Neural cell (in vitro differentiated cells): Measurements from ENCODE around the gene KRT28. TPM values are rescaled to one million over a fixed set of nuclear protein-coding genes. Genes with fewer than 3 reads are reported as not detected.
"Not testable (repeated sequence)": the region's sequence is repeated elsewhere in the genome, so short reads cannot be mapped to it uniquely, and the experiment has no call there.

Source experiments
- H2AFZ ChIP-seq: fragments of 200-600, 300-800 bp; sonication (generic), shearing (Covaris generic); 2 replicates; pipeline ENCODE4 v1.6.0; 2014; ENCODE audit warnings: low read depth, mild to moderate bottlenecking, antibody characterized with exemption, low read length, moderate library complexity
- H3F3A ChIP-seq: fragments of 200-600 bp; shearing (Covaris generic); 2 replicates; pipeline ENCODE4 v1.6.1; 2016; ENCODE audit warnings: mild to moderate bottlenecking, moderate library complexity, mixed read lengths, antibody characterized with exemption, low read length; ENCODE audit not compliant: insufficient read depth, poor library complexity, severe bottlenecking
- H3K27ac ChIP-seq: fragments of 200-600, 300-800 bp; sonication (generic), shearing (Covaris generic); 2 replicates; pipeline ENCODE4 v1.5.1; 2014; ENCODE audit warnings: mild to moderate bottlenecking, low read length, moderate library complexity
- H3K27me3 ChIP-seq: fragments of 300-800, 200-600 bp; sonication (generic), shearing (Covaris generic); 2 replicates; pipeline ENCODE4 v1.6.0; 2014; ENCODE audit warnings: mild to moderate bottlenecking, low read depth, low read length, moderate library complexity; ENCODE audit not compliant: insufficient read depth
- H3K36me3 ChIP-seq: fragments of 300-800, 200-600 bp; sonication (generic), shearing (Covaris generic); 2 replicates; pipeline ENCODE4 v1.5.1; 2014; ENCODE audit warnings: mild to moderate bottlenecking, antibody characterized with exemption, low read length, moderate library complexity; ENCODE audit not compliant: insufficient read depth
- H3K4me2 ChIP-seq: fragments of 300-800, 200-600 bp; sonication (generic), shearing (Covaris generic); 2 replicates; pipeline ENCODE4 v1.6.0; 2014; ENCODE audit warnings: mild to moderate bottlenecking, low read length
- H3K4me3 ChIP-seq: fragments of 300-800, 200-600 bp; sonication (generic), shearing (Covaris generic); 2 replicates; pipeline ENCODE4 v1.5.1; 2014; ENCODE audit warnings: mild to moderate bottlenecking, low read length, moderate library complexity
- H3K79me2 ChIP-seq: fragments of 200-600 bp; shearing (Covaris generic); replicated peaks from 2 replicates; pipeline ENCODE4 v1.6.0; 2014; ENCODE audit warnings: mild to moderate bottlenecking, low read length, moderate library complexity; ENCODE audit not compliant: insufficient read depth
- H3K9ac ChIP-seq: fragments of 300-800, 200-600 bp; sonication (generic), shearing (Covaris generic); 2 replicates; pipeline ENCODE4 v1.6.1; 2016; ENCODE audit warnings: mild to moderate bottlenecking, low read length, mixed read lengths
- H3K9me2 ChIP-seq: fragments of 200-600 bp; shearing (Covaris generic); 2 replicates; pipeline ENCODE4 v1.6.1; 2016; ENCODE audit warnings: mild to moderate bottlenecking, low read length, mixed read lengths; ENCODE audit not compliant: insufficient read depth
- H3K9me3 ChIP-seq: fragments of 200-600, 300-800 bp; sonication (generic), shearing (Covaris generic); 2 replicates; pipeline ENCODE4 v1.6.1; 2016; ENCODE audit warnings: mild to moderate bottlenecking, mixed run types, low read length, moderate library complexity, mixed read lengths
- H4K20me1 ChIP-seq: fragments of 200-600 bp; shearing (Covaris generic); 2 replicates; pipeline ENCODE4 v1.6.1; 2016; ENCODE audit warnings: mild to moderate bottlenecking, mixed run types; ENCODE audit not compliant: insufficient read depth
- CTCF ChIP-seq: fragments of 450-650 bp; IDR thresholded peaks from 2 replicates; pipeline ENCODE4 v1.5.1; 2014; ENCODE audit warnings: antibody characterized with exemption, mild to moderate bottlenecking, moderate library complexity; ENCODE audit not compliant: poor library complexity, severe bottlenecking
- EP300 ChIP-seq: fragments of 450-650 bp; conservative IDR thresholded peaks from 2 replicates; pipeline ENCODE4 v1.6.1; 2014; ENCODE audit warnings: antibody characterized with exemption, mild to moderate bottlenecking, moderate library complexity; ENCODE audit not compliant: poor library complexity, severe bottlenecking
- EZH2 ChIP-seq: fragments of 200-600, 300-800 bp; shearing (Covaris generic), sonication (generic); IDR thresholded peaks from 2 replicates; pipeline ENCODE4 v1.6.1; 2014; ENCODE audit warnings: antibody characterized with exemption, low read length, borderline replicate concordance, mild to moderate bottlenecking; ENCODE audit not compliant: insufficient read depth, poor library complexity, severe bottlenecking
- MXI1 ChIP-seq: fragments of 450-650 bp; conservative IDR thresholded peaks from 2 replicates; pipeline ENCODE4 v1.6.1; 2014; ENCODE audit warnings: antibody characterized with exemption, mild to moderate bottlenecking; ENCODE audit not compliant: poor library complexity, severe bottlenecking
- POLR2AphosphoS5 ChIP-seq: IDR thresholded peaks from 2 replicates; pipeline ENCODE4 v1.6.1; 2012
- RAD21 ChIP-seq: fragments of 450-650 bp; conservative IDR thresholded peaks from 2 replicates; pipeline ENCODE4 v1.6.1; 2014; ENCODE audit warnings: antibody characterized with exemption, mild to moderate bottlenecking, moderate library complexity
- SMC3 ChIP-seq: fragments of 450-650 bp; conservative IDR thresholded peaks from 2 replicates; pipeline ENCODE4 v1.6.1; 2014; ENCODE audit warnings: antibody characterized with exemption, mild to moderate bottlenecking, moderate library complexity; ENCODE audit not compliant: poor library complexity
- TAF1 ChIP-seq: IDR thresholded peaks from 2 replicates; pipeline ENCODE4 v1.6.1; 2012; ENCODE audit warnings: low read depth
- polyA plus RNA-seq: library from polyadenylated mRNA; depleted of rRNA; stranded (reverse); fragments of >200 nt; gene quantifications from 2 replicates; pipeline ENCODE4 v1.2.3, GENCODE V29; 2014
- TF ChIP-seq, protein P1 (sequence below): IDR thresholded peaks from 2 replicates; pipeline ENCODE4 v1.6.1; 2012; ENCODE audit warnings: borderline replicate concordance

KRT28 gene
- polyA plus RNA-seq, 1 donor from 2014 or later: not detected

- peaks cover 6% of the 10 kb centered on the region for H3K79me2 ChIP-seq
- H3K4me3 ChIP-seq: no peak overlapping the region
- no peak overlapping the region for H3K9ac ChIP-seq
- H2AFZ ChIP-seq: no peak overlapping the region
- no peaks in the 10 kb centered on the region for H3K36me3 ChIP-seq
- no peak overlapping the region for H3K4me2 ChIP-seq
- H3K27me3 ChIP-seq: peaks cover 6% of the 10 kb centered on the region
- no peaks in the 10 kb centered on the region for H3K9me2 ChIP-seq
- H3K27ac ChIP-seq: no peak overlapping the region
- no peaks in the 10 kb centered on the region for H4K20me1 ChIP-seq
- TF ChIP-seq, protein P1, sequence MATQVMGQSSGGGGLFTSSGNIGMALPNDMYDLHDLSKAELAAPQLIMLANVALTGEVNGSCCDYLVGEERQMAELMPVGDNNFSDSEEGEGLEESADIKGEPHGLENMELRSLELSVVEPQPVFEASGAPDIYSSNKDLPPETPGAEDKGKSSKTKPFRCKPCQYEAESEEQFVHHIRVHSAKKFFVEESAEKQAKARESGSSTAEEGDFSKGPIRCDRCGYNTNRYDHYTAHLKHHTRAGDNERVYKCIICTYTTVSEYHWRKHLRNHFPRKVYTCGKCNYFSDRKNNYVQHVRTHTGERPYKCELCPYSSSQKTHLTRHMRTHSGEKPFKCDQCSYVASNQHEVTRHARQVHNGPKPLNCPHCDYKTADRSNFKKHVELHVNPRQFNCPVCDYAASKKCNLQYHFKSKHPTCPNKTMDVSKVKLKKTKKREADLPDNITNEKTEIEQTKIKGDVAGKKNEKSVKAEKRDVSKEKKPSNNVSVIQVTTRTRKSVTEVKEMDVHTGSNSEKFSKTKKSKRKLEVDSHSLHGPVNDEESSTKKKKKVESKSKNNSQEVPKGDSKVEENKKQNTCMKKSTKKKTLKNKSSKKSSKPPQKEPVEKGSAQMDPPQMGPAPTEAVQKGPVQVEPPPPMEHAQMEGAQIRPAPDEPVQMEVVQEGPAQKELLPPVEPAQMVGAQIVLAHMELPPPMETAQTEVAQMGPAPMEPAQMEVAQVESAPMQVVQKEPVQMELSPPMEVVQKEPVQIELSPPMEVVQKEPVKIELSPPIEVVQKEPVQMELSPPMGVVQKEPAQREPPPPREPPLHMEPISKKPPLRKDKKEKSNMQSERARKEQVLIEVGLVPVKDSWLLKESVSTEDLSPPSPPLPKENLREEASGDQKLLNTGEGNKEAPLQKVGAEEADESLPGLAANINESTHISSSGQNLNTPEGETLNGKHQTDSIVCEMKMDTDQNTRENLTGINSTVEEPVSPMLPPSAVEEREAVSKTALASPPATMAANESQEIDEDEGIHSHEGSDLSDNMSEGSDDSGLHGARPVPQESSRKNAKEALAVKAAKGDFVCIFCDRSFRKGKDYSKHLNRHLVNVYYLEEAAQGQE: no peak
- TF ChIP-seq SMC3 (no peak), CTCF (no peak), EP300 (no peak), EZH2 (no peak), RAD21 (no peak), POLR2AphosphoS5 (no peak), MXI1 (no peak), TAF1 (no peak)
- no peaks in the 10 kb centered on the region for H3K9me3 ChIP-seq
- no peaks in the 10 kb centered on the region for H3F3A ChIP-seq
These were observed 16.8 kb upstream of the KRT28 start for GRCh38 chr17:40816569-40816968.

DNA sequence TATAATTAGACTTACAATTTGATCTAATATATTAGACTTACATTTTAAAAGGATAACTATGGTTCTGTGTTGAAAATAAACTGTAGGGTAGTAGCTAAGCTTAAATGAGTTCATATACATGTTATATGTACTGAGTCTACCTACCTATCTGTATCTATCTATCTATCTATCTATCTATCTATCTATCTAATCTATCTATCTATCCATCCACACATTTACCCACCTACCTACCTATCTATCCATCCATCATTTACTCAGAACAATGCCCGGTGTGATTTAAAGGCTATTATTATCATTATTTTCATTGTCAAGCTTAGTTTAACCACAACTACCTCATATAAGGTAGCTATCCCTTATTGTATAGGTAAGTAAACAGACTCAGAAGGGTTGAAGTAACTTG, 15.6 kb upstream of the KRT28 start:
- no peaks in the 10 kb centered on the region for H4K20me1 ChIP-seq
- H3K27me3 ChIP-seq: peaks cover 17% of the 10 kb centered on the region
- peaks cover 6% of the 10 kb centered on the region for H3K79me2 ChIP-seq
- H3K27ac ChIP-seq: no peak overlapping the region
- H2AFZ ChIP-seq: no peak overlapping the region
- H3K9me2 ChIP-seq: no peaks in the 10 kb centered on the region
- no peaks in the 10 kb centered on the region for H3F3A ChIP-seq
- H3K9ac ChIP-seq: no peak overlapping the region
- no peak overlapping the region for H3K4me2 ChIP-seq
- no peaks in the 10 kb centered on the region for H3K9me3 ChIP-seq
- H3K36me3 ChIP-seq: no peaks in the 10 kb centered on the region
- no peak for TF ChIP-seq EZH2
- TF ChIP-seq, protein P1: no peak
- no peak for TF ChIP-seq POLR2AphosphoS5
- no peak for TF ChIP-seq TAF1
- TF ChIP-seq SMC3: no peak
- TF ChIP-seq RAD21: no peak
- TF ChIP-seq EP300: no peak
- no peak overlapping the region for H3K4me3 ChIP-seq

DNA sequence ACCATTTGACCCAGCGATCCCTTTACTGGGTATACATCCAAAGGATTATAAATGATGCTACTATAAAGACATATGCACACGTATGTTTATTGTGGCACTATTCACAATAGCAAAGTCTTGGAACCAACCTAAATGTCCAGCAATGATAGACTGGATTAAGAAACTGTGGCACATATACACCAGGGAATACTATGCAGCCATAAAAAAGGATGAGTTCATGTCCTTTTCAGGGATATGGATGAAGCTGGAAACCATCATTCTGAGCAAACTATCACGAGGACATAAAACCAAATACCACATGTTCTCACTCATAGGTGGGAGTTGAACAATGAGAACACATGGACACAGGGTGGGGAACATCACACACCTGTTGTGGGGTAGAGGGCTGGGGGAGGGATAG, 14.9 kb upstream of the KRT28 start:
- H3K4me2 ChIP-seq, H3K36me3 ChIP-seq, H3K4me3 ChIP-seq, H3K27ac ChIP-seq, H3K9ac ChIP-seq, H2AFZ ChIP-seq, H3K79me2 ChIP-seq, H3F3A ChIP-seq, H4K20me1 ChIP-seq, H3K9me2 ChIP-seq, H3K9me3 ChIP-seq: not testable (repeated sequence)
- peaks cover 25% of the 10 kb centered on the region for H3K27me3 ChIP-seq
